HEK293 (cell line): ENCODE measurements around the gene NYNRIN.

Experiments used
- EGR2 ChIP-seq: fragments of 450-650 bp; formaldehyde crosslinking; IDR thresholded peaks from 2 replicates; pipeline ENCODE4 v1.5.1; 2016; ENCODE audit warnings: low read depth, missing biosample characterization, missing genetic modification characterization
- GLIS1 ChIP-seq: fragments of 450-650 bp; formaldehyde crosslinking; IDR thresholded peaks from 2 replicates; pipeline ENCODE4 v1.5.1; 2016; ENCODE audit warnings: missing biosample characterization, missing genetic modification characterization
- HIC1 ChIP-seq: fragments of 450-650 bp; formaldehyde crosslinking; IDR thresholded peaks from 2 replicates; pipeline ENCODE4 v1.5.1; 2016; ENCODE audit warnings: missing biosample characterization, missing genetic modification characterization
- KLF1 ChIP-seq: fragments of 450-650 bp; formaldehyde crosslinking; IDR thresholded peaks from 2 replicates; pipeline ENCODE4 v1.5.1; 2016; ENCODE audit warnings: missing biosample characterization, missing genetic modification characterization
- PRDM1 ChIP-seq: fragments of 450-650 bp; formaldehyde crosslinking; IDR thresholded peaks from 2 replicates; pipeline ENCODE4; 2016; ENCODE audit warnings: missing biosample characterization, missing genetic modification characterization
- PRDM10 ChIP-seq: fragments of 450-650 bp; formaldehyde crosslinking; IDR thresholded peaks from 2 replicates; pipeline ENCODE4 v1.5.1; 2016; ENCODE audit warnings: missing biosample characterization, missing genetic modification characterization
- PRDM4 ChIP-seq: fragments of 450-650 bp; formaldehyde crosslinking; IDR thresholded peaks from 2 replicates; pipeline ENCODE4 v1.5.1; 2017; ENCODE audit warnings: missing biosample characterization, missing genetic modification characterization
- RBAK ChIP-seq: fragments of 450-650 bp; formaldehyde crosslinking; IDR thresholded peaks from 2 replicates; pipeline ENCODE4 v1.5.1; 2016; ENCODE audit warnings: missing biosample characterization, missing genetic modification characterization
- SP2 ChIP-seq: fragments of 450-650 bp; formaldehyde crosslinking; IDR thresholded peaks from 2 replicates; pipeline ENCODE4 v1.5.1; 2016; ENCODE audit warnings: missing biosample characterization, missing genetic modification characterization
- ZBTB10 ChIP-seq: fragments of 450-650 bp; formaldehyde crosslinking; IDR thresholded peaks from 2 replicates; pipeline ENCODE4 v1.5.1; 2016; ENCODE audit warnings: missing biosample characterization, missing genetic modification characterization
- ZBTB44 ChIP-seq: fragments of 450-650 bp; IDR thresholded peaks from 2 replicates; pipeline ENCODE4 v1.5.1; 2018; ENCODE audit warnings: missing biosample characterization, mild to moderate bottlenecking, missing genetic modification characterization
- ZBTB49 ChIP-seq: fragments of 450-650 bp; formaldehyde crosslinking; IDR thresholded peaks from 2 replicates; pipeline ENCODE4 v1.5.1; 2016; ENCODE audit warnings: missing biosample characterization, missing genetic modification characterization, low read depth
- ZNF121 ChIP-seq: fragments of 450-650 bp; formaldehyde crosslinking; IDR thresholded peaks from 2 replicates; pipeline ENCODE4 v1.5.1; 2016; ENCODE audit warnings: missing biosample characterization, missing genetic modification characterization
- ZNF16 ChIP-seq: fragments of 450-650 bp; formaldehyde crosslinking; IDR thresholded peaks from 2 replicates; pipeline ENCODE4 v1.5.1; 2016; ENCODE audit warnings: low read depth, missing biosample characterization, missing genetic modification characterization
- ZNF23 ChIP-seq: fragments of 450-650 bp; formaldehyde crosslinking; IDR thresholded peaks from 2 replicates; pipeline ENCODE4 v1.5.1; 2016; ENCODE audit warnings: missing biosample characterization, missing genetic modification characterization, borderline replicate concordance
- ZNF239 ChIP-seq: fragments of 450-650 bp; formaldehyde crosslinking; IDR thresholded peaks from 2 replicates; pipeline ENCODE4 v1.5.1; 2016; ENCODE audit warnings: missing biosample characterization, missing genetic modification characterization
- ZNF629 ChIP-seq: fragments of 450-650 bp; formaldehyde crosslinking; IDR thresholded peaks from 2 replicates; pipeline ENCODE4 v1.5.1; 2017; ENCODE audit warnings: missing biosample characterization, missing genetic modification characterization
- ZNF654 ChIP-seq: fragments of 450-650 bp; formaldehyde crosslinking; IDR thresholded peaks from 2 replicates; pipeline ENCODE4 v1.5.1; 2016; ENCODE audit warnings: low read depth, missing biosample characterization, missing genetic modification characterization
- ZNF658 ChIP-seq: fragments of 450-650 bp; formaldehyde crosslinking; IDR thresholded peaks from 2 replicates; pipeline ENCODE4; 2016; ENCODE audit warnings: missing biosample characterization, missing genetic modification characterization
- ZNF785 ChIP-seq: fragments of 450-650 bp; formaldehyde crosslinking; IDR thresholded peaks from 2 replicates; pipeline ENCODE4 v1.5.1; 2016; ENCODE audit warnings: missing biosample characterization, missing genetic modification characterization
- ZNF791 ChIP-seq: fragments of 450-650 bp; formaldehyde crosslinking; IDR thresholded peaks from 2 replicates; pipeline ENCODE4 v1.5.1; 2016; ENCODE audit warnings: missing biosample characterization, missing genetic modification characterization
- ZSCAN16 ChIP-seq: fragments of 450-650 bp; formaldehyde crosslinking; IDR thresholded peaks from 2 replicates; pipeline ENCODE4 v1.5.1; 2016; ENCODE audit warnings: missing biosample characterization, missing genetic modification characterization

NYNRIN gene

GRCh38 chr14:24398653-24399446 lies at the start of gene NYNRIN (continued):
- no peak for TF ChIP-seq PRDM1 (tag by site-specific recombination)
- no peak for TF ChIP-seq ZNF654 (tag by site-specific recombination)
- no peak for TF ChIP-seq ZNF629 (tag by site-specific recombination)
- peak; percentile 48 for TF ChIP-seq KLF1 (tag by site-specific recombination)
- TF ChIP-seq ZNF23 (tag by site-specific recombination) = no peak
- no peak for TF ChIP-seq ZNF791 (tag by site-specific recombination)
- no peak for TF ChIP-seq HIC1 (tag by site-specific recombination)
- no peak for TF ChIP-seq ZNF658
- TF ChIP-seq ZNF239 (tag by site-specific recombination) = no peak
- TF ChIP-seq SP2 = peak; percentile 77
- no peak for TF ChIP-seq ZNF785 (tag by site-specific recombination)
- no peak for TF ChIP-seq ZSCAN16 (tag by site-specific recombination)
- TF ChIP-seq RBAK (tag by site-specific recombination) = no peak
- no peak for TF ChIP-seq ZBTB10 (tag by site-specific recombination)
- no peak for TF ChIP-seq PRDM4
- no peak for TF ChIP-seq ZNF121 (tag by site-specific recombination)
- peak; percentile 74 for TF ChIP-seq GLIS1 (tag by site-specific recombination)
- TF ChIP-seq ZBTB49 (tag by site-specific recombination) = no peak
- TF ChIP-seq ZNF16 (tag by site-specific recombination) = no peak
- TF ChIP-seq ZBTB44 (tag by site-specific recombination) = no peak
- TF ChIP-seq PRDM10 = peak; percentile 41; the same call in 1 of the 2 replicates
- TF ChIP-seq EGR2 (tag by site-specific recombination) = no peak
